HG03378 (cell line): ENCODE data around the gene GANC.

ENCODE experiments used
- ATAC-seq: cut with Tn5 transposase; IDR thresholded peaks from one replicate; pipeline ENCODE4 v1.9.1; 2021; ENCODE audit warnings: mild to moderate bottlenecking, moderate library complexity; ENCODE audit not compliant: unreplicated experiment

GANC gene

DNA sequence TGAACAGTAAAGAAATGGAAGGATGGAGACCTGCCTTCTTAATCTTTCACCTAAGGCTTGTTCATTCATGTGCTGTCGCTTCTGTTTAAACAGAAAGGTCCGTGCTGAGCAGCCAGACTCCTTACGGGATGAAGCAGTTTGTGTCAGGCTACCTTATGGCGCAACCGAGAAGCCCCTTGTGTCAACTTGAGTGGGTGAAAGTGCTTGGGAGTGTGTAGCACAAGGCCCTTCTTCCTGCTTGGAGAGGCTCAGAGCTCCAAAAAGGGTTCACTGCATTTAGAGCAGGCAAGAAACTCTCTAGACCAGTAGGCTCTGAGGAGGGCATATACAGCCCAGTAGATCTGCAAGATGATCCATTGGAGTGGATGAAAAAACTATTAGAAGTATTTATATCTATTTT lies 102.3 kb downstream of the GANC start:
- ATAC-seq: no peak

- ATAC-seq: no peak
Measured at GRCh38 chr15:42375941-42376340, 102.9 kb downstream of the GANC start.

- ATAC-seq: no peak
Measured at GRCh38 chr15:42378011-42378410, 105.0 kb downstream of the GANC start.

GRCh38 chr15:42384597-42384996 lies 111.6 kb downstream of the GANC start:
- no peak for ATAC-seq

GRCh38 chr15:42385206-42385979 lies 112.4 kb downstream of the GANC start:
- ATAC-seq: no peak

GRCh38 chr15:42385980-42386700 lies 113.1 kb downstream of the GANC start:
- no peak for ATAC-seq

- no peak for ATAC-seq
Measured at GRCh38 chr15:42387603-42388002, 114.6 kb downstream of the GANC start.

DNA sequence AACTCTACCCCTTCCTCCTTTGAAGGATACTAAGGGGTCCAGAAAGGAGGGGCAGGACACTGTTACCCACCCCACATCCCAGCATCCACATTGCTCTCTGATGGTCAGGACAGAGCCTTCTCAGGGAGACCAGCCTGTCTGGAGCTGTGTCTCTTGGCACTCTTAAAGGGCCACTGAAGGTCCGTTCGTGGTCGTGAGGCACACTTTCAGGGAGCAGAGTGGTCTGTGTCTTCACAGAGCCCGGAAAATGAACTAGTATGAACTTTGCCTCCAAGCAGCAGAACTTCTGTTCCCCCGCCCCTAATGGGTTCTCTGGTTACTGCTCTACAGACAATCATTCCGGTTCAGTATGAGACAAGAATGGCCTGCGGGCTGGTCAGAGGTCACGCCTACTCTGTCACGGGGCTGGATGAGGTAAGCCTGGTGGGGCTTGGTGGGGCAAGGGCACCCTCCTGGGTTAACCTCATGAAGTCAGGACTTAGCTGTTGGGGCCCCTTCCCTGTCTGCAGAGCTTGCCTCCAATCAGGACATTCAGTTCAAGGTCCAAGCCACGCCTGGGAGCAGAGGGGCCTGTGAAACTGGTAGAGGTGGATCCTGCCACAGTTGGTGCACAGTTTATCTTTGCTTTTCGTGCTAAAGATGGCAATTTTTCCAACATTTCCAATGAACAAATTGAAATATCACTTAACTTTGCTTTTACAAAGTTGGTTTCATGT lies 119.5 kb downstream of the GANC start:
- ATAC-seq: no peak

GRCh38 chr15:42394106-42394505 lies 121.1 kb downstream of the GANC start:
- ATAC-seq: no peak

GRCh38 chr15:42395838-42396237 lies 122.8 kb downstream of the GANC start:
- ATAC-seq: no peak

GRCh38 chr15:42401544-42402454 lies 128.8 kb downstream of the GANC start:
- ATAC-seq: no peak

DNA sequence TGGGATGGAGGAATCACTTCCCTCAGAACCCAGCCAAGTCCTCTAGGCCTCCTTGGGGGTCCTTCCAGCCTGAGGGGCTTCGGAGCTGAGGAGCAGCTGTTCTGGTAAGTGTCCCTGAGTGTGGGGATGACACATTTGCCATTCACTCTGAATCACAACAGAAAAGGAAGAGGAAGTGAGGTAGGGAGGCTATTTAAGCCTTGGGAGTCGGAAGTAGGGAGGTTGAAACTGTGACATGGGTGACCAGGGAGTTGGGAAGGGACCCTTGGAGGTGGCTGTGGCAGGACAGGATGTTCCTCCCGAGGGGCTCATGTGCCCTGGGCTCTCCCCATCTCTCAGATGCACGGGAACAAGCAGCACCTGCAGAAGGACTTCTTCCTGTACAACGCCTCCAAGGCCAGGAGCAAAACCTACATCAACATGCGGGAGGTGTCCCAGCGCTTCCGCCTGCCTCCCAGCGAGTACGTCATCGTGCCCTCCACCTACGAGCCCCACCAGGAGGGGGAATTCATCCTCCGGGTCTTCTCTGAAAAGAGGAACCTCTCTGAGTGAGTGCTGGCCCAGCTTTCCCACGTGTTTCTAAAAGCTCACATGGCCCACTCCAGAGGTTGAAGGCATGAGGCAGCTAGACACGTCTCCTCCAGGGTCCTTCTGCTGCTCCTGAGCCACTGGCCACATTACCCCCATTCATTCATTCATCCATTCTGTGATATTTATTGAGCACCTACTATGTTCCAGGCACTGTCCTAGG lies 129.6 kb downstream of the GANC start:
- no peak for ATAC-seq

GRCh38 chr15:42403389-42403788 lies 130.4 kb downstream of the GANC start:
- no peak for ATAC-seq

DNA sequence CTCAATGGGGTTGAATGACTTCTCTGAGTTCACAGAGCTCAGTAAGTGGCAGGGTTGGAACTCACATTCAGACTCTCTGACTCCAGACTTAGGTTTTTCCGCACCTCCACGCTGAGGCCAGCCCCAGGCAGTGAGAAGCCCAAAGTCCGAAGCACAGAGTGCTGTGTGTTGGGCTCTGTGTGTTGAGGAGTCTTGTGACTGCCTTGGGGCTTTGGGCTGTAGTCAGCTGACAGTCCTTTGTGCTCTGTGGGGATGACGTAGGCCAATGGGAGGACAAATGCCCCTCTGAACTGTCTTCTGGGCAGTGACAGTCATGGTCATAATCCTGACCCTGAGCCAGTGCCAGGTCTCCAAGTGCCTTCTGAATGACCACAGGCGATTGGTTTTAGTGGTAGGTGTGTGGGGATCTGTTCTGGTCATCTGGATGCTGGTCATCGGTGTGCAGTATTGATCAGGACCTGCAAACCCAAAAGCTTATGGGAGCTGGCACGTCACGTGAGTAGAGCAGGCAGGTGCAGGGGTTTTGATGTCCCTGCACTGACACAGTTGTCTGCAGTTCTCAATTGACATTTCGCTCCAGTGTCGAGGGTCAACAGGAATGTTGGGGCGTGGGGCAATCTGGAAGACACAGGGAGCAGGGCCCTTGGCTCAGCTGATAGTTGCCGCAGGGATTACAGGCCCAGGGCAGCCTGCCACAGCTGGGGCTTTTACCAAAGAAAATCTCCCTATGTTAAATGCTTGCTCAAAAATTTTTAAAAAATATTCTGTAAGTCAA lies 131.6 kb downstream of the GANC start:
- no peak for ATAC-seq

DNA sequence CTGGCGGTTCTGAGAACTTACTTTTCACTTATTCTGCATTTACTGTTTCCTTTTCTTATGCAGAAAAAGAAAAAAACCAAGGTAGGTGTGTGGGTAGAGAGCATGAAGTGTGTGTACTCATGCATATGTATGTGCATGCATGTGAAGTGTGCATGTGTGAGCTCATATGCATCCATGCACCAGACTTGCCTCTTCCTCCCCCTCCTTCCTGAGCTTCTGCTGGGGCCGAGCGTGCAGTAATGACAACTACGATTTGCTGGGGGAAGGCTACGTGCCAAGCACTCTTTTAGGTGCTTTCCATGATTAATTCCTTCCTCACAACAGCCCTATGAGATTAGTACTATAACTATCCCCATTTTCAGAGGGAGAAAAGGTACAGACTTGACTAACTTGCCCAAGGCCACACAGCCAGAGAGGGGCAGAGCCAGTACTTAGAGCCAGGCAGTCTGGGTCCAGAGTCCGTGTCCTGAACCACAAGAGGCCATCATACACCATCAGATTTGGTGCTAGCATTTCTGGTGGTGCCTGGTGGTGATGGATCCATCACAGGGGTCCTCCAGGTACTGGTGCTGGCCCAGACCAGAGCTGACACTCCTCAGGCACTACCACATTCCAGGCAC lies 133.0 kb downstream of the GANC start:
- no peak for ATAC-seq
